ENCODE measurements around the gene LHFPL4. TPM values are rescaled to one million over a fixed set of nuclear protein-coding genes. Genes with fewer than 3 reads are reported as not detected.

LHFPL4 gene
- total RNA-seq, 1 experiment from 2014 or later: not detected

DNA sequence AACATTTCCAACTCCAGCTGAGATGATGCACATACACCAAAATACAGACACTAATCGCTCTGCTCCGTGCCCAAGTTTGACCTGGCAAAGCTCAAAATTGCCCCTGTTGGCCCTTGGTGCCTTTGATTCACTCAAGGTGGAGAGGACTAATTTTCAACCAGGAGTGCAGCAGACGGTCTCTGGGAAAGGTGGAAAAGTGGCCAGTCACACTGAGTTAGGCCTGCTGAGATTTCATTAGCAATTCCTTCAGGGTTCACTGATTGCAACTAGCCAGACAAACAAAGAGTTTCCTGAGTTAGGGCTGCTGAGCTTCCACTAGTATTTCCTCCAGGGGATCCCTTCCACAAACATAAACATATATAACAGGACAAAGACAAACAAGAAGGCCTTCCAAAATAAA lies 28.7 kb upstream of the LHFPL4 start:
- CTCF ChIA-PET: no interaction called here
- intact Hi-C loops (cut with micrococcal nuclease; ENCODE audit: unreplicated experiment): no loop called here

GRCh38 chr3:9581742-9582141 lies 28.1 kb upstream of the LHFPL4 start:
- BruUV-seq (replicated peaks): no TSS peak
- Histone ChIP-seq H3K27ac (no peak overlapping the region), H3K4me1 (replicated peaks; ENCODE audit: insufficient read depth) (no peaks in the 10 kb centered on the region), H3K9me2 (ENCODE audit: insufficient read depth) (no peaks in the 10 kb centered on the region), H2AFZ (no peak overlapping the region), H3K9me3 (ENCODE audit: insufficient read depth, low read depth) (no peaks in the 10 kb centered on the region), H3K4me2 (no peak overlapping the region), H3F3A (ENCODE audit: insufficient read depth, low read depth) (peaks cover 3% of the 10 kb centered on the region; the same call in 1 of the 2 replicates), H3K4me3 (no peak overlapping the region), H4K20me1 (ENCODE audit: insufficient read depth) (no peaks in the 10 kb centered on the region), H3K36me3 (ENCODE audit: low read depth) (no peaks in the 10 kb centered on the region), H3K79me2 (ENCODE audit: low read depth) (no peaks in the 10 kb centered on the region), H3K27me3 (ENCODE audit: insufficient read depth, low read depth) (no peaks in the 10 kb centered on the region)
- TF ChIP-seq CTCF (conservative IDR thresholded peaks at IDR 0.05) (no peak), EZH2 (IDR thresholded peaks at IDR 0.05; ENCODE audit: low read depth) (no peak)
- POLR2A ChIA-PET (ENCODE audit: unreplicated experiment): no interaction called here
- intact Hi-C loops (cut with micrococcal nuclease; ENCODE audit: unreplicated experiment): no loop called here
- no peak for DNase-seq
- CTCF ChIA-PET: no interaction called here

More for the DNA sequence above, 28.7 kb upstream of the LHFPL4 start:
- H3K4me3 ChIP-seq: no peak overlapping the region
- H3K79me2 ChIP-seq (ENCODE audit: low read depth): no peaks in the 10 kb centered on the region
- H3K9me2 ChIP-seq (ENCODE audit: insufficient read depth): no peaks in the 10 kb centered on the region
- no peak overlapping the region for H3K4me2 ChIP-seq
- H3K36me3 ChIP-seq (ENCODE audit: low read depth): no peaks in the 10 kb centered on the region
- BruUV-seq (replicated peaks): no TSS peak
- H3F3A ChIP-seq (ENCODE audit: insufficient read depth, low read depth): peaks cover 3% of the 10 kb centered on the region; the same call in 1 of the 2 replicates
- H3K27me3 ChIP-seq (ENCODE audit: insufficient read depth, low read depth): no peaks in the 10 kb centered on the region
- H3K27ac ChIP-seq: no peak overlapping the region
- POLR2A ChIA-PET (ENCODE audit: unreplicated experiment): no interaction called here
- TF ChIP-seq CTCF (conservative IDR thresholded peaks at IDR 0.05): no peak
- no peak for TF ChIP-seq EZH2 (IDR thresholded peaks at IDR 0.05; ENCODE audit: low read depth)
- H3K9me3 ChIP-seq (ENCODE audit: insufficient read depth, low read depth): no peaks in the 10 kb centered on the region
- H4K20me1 ChIP-seq (ENCODE audit: insufficient read depth): no peaks in the 10 kb centered on the region
- no peak overlapping the region for H2AFZ ChIP-seq
- DNase-seq: no peak
- H3K4me1 ChIP-seq (replicated peaks; ENCODE audit: insufficient read depth): no peaks in the 10 kb centered on the region

GRCh38 chr3:9569054-9569453 lies 15.4 kb upstream of the LHFPL4 start:
- Histone ChIP-seq H3K27me3 (ENCODE audit: insufficient read depth, low read depth) (peaks cover 29% of the 10 kb centered on the region), H3K4me3 (no peak overlapping the region), H3K36me3 (ENCODE audit: low read depth) (no peaks in the 10 kb centered on the region), H3K9me3 (ENCODE audit: insufficient read depth, low read depth) (peaks cover 5% of the 10 kb centered on the region), H3K4me1 (replicated peaks; ENCODE audit: insufficient read depth) (peaks cover 8% of the 10 kb centered on the region; the same call in 1 of the 2 replicates), H4K20me1 (ENCODE audit: insufficient read depth) (no peaks in the 10 kb centered on the region), H3K27ac (no peak overlapping the region), H2AFZ (no peak overlapping the region), H3K9me2 (ENCODE audit: insufficient read depth) (no peaks in the 10 kb centered on the region), H3K4me2 (no peak overlapping the region), H3F3A (ENCODE audit: insufficient read depth, low read depth) (no peaks in the 10 kb centered on the region), H3K79me2 (ENCODE audit: low read depth) (no peaks in the 10 kb centered on the region)
- intact Hi-C loops (cut with micrococcal nuclease; ENCODE audit: unreplicated experiment): no loop called here
- DNase-seq: no peak
- no peak for TF ChIP-seq CTCF (conservative IDR thresholded peaks at IDR 0.05)
- no peak for TF ChIP-seq EZH2 (IDR thresholded peaks at IDR 0.05; ENCODE audit: low read depth)
- ChIA-PET POLR2A (ENCODE audit: unreplicated experiment) (no interaction called here), CTCF (no interaction called here)
- BruUV-seq (replicated peaks): no TSS peak

All from PC-9 (cell line).